GM10248 (cell line): ENCODE results near the gene KCNE3.

ENCODE experiments used
- CTCF ChIA-PET: fragments of 300-600 bp; sonication (Branson Sonifier 250); formaldehyde crosslinking; extraction: SDS; loops from one replicate; lab custom pipeline; 2021; ENCODE audit warnings: antibody characterized with exemption; lab: Yijun Ruan, JAX
- POLR2A ChIA-PET: fragments of 350-650 bp; sonication (Branson Sonifier 250); formaldehyde crosslinking; extraction: SDS; loops from one replicate; lab custom pipeline; 2020; ENCODE audit warnings: antibody characterized with exemption; lab: Yijun Ruan, JAX
- DNase-seq: peaks from one replicate; pipeline ENCODE4 v3.0.0; 2012; ENCODE audit errors: extremely low spot score
- TF ChIP-seq, protein P1 (sequence below): IDR thresholded peaks from 2 replicates; pipeline ENCODE4 v1.5.1; 2012; ENCODE audit warnings: mild to moderate bottlenecking, low read depth; ENCODE audit errors: extremely low read depth, missing control alignments, control extremely low read depth

KCNE3 gene

DNA sequence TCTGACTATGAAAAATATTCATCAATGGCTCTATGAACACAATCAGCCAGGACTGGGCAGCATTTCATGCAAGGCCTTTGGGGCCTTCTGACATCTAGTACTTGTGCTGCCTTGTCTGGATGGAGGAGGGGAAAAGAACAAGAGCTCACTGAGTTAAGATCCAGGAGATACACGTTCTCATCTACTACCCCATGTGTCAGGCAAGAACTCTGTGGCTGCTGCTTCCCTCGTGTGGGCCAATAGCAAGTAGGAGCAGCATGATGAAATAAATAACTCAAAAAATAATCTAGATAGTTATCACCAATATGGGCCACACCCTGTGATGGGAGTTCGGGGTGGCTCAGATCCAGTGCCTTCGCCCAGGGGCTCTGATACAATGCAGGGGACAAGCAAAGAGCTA lies 7.3 kb downstream of the KCNE3 start:
- POLR2A ChIA-PET = no interaction called here
- CTCF ChIA-PET = interaction anchor here (1.6 to 5.6 kb wide), 2 partner anchors 9 to 15 kb away, joined by 4 to 72 read pairs; no protein-coding TSS in a partner anchor
- TF ChIP-seq, protein P1, sequence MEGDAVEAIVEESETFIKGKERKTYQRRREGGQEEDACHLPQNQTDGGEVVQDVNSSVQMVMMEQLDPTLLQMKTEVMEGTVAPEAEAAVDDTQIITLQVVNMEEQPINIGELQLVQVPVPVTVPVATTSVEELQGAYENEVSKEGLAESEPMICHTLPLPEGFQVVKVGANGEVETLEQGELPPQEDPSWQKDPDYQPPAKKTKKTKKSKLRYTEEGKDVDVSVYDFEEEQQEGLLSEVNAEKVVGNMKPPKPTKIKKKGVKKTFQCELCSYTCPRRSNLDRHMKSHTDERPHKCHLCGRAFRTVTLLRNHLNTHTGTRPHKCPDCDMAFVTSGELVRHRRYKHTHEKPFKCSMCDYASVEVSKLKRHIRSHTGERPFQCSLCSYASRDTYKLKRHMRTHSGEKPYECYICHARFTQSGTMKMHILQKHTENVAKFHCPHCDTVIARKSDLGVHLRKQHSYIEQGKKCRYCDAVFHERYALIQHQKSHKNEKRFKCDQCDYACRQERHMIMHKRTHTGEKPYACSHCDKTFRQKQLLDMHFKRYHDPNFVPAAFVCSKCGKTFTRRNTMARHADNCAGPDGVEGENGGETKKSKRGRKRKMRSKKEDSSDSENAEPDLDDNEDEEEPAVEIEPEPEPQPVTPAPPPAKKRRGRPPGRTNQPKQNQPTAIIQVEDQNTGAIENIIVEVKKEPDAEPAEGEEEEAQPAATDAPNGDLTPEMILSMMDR = no peak
- no peak for DNase-seq

DNA sequence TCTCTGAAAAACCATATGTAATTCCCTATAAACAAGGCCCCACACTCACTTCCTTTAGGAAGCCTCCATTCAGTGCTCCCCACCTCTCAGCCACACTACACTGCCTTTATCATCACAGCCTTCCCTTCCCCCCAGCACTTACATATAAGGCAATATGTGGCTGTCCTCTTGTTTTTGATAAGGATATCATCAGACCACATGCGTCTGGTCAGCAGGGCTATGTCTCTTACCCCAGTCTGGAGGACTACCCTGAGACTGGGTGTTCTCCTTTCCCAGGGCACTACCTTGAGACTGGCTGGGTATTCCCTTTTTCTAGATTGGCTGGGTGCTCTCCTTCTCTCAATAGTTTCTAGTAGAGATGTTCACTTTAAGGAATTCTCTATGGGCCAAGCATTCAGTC lies 7.8 kb downstream of the KCNE3 start:
- TF ChIP-seq, protein P1 = no peak
- ChIA-PET CTCF (interaction anchor here (1.6 to 5.6 kb wide), 2 partner anchors 8 to 15 kb away, joined by 4 to 72 read pairs; no protein-coding TSS in a partner anchor), POLR2A (no interaction called here)
- no peak for DNase-seq

- TF ChIP-seq, protein P1 = no peak
- POLR2A ChIA-PET = no interaction called here
Observed at GRCh38 chr11:74457356-74457755, 10.0 kb downstream of the KCNE3 start.

GRCh38 chr11:74453373-74453975 lies 13.9 kb downstream of the KCNE3 start:
- POLR2A ChIA-PET = no interaction called here

More at GRCh38 chr11:74457356-74457755, 10.0 kb downstream of the KCNE3 start:
- CTCF ChIA-PET = interaction anchor here (1.7 to 2.0 kb wide), 2 partner anchors 8 to 114 kb away, joined by 7 to 11 read pairs; no protein-coding TSS in a partner anchor
- DNase-seq = no peak

DNA sequence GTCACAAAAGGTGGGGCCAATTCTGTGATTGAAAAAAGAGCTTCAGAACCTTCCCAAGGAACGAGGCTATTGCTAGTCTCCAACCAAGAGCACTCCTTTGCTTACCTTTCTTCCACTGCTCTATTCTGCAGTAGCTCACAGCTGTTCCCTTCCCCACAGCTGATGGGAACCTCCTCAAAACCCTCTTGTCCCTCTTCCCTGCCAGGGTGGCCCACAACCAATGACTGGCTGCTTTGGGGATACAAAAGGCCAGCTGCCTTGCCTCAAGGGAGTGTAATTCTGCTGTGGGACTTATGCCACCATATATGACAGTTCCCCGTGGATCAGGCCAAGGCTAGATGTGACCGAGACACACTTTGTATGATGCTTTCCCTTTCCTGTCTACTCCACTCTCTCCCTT lies 15.0 kb downstream of the KCNE3 start:
- ChIA-PET POLR2A (no interaction called here), CTCF (interaction anchor here (0.7 to 8.5 kb wide), 26 partner anchors 9 to 796 kb away, joined by 3 to 192 read pairs (median 6); partner anchors contain the start of genes LIPT2 and POLD3)
- TF ChIP-seq, protein P1 = no peak

More at GRCh38 chr11:74453373-74453975, 13.9 kb downstream of the KCNE3 start:
- CTCF ChIA-PET = interaction anchor here (0.6 to 8.5 kb wide), 43 partner anchors 9 to 795 kb away, joined by 3 to 192 read pairs (median 4); partner anchors contain the start of genes LIPT2, PGM2L1 and POLD3
- peak; percentile 69 for DNase-seq
- TF ChIP-seq, protein P1 = peak; percentile 83

GRCh38 chr11:74450318-74450717 lies 17.0 kb downstream of the KCNE3 start:
- TF ChIP-seq, protein P1 = no peak
- ChIA-PET POLR2A (no interaction called here), CTCF (interaction anchor here (0.7 to 8.5 kb wide), 29 partner anchors 8 to 493 kb away, joined by 3 to 192 read pairs (median 6); no protein-coding TSS in a partner anchor)
- DNase-seq = no peak

More for the DNA sequence above, 15.0 kb downstream of the KCNE3 start:
- DNase-seq = no peak
